HUDEP-2 (cell line): ENCODE data around the gene COL13A1.

Experiments
- DNase-seq, 76 experiments: peaks; one replicate each; lab custom pipeline; 2025; ENCODE audit not compliant: unreplicated experiment in 76 of 76; lab: John Stamatoyannopoulos, UW

The COL13A1 gene

GRCh38 chr10:69881202-69881601 is 79.5 kb downstream of the COL13A1 start:
- DNase-seq, result no peak

- DNase-seq, result no peak
Observed at GRCh38 chr10:69883310-69884023, 81.8 kb downstream of the COL13A1 start.

- DNase-seq, result no peak
Observed at GRCh38 chr10:69884024-69884367, 82.3 kb downstream of the COL13A1 start.

- DNase-seq, result no peak
Observed at GRCh38 chr10:69884686-69885085, 83.0 kb downstream of the COL13A1 start.

- DNase-seq, result no peak
Observed at GRCh38 chr10:69885379-69886013, 83.8 kb downstream of the COL13A1 start.

GRCh38 chr10:69888882-69889584 is 87.3 kb downstream of the COL13A1 start:
- DNase-seq, result no peak

- DNase-seq, result no peak
Observed at GRCh38 chr10:69890065-69890847, 88.5 kb downstream of the COL13A1 start.

- DNase-seq, result no peak
Observed at GRCh38 chr10:69891057-69891617, 89.4 kb downstream of the COL13A1 start.

- no peak for DNase-seq
Observed at GRCh38 chr10:69892406-69892805, 90.7 kb downstream of the COL13A1 start.

GRCh38 chr10:69892816-69893215 is 91.1 kb downstream of the COL13A1 start:
- no peak for DNase-seq

GRCh38 chr10:69893271-69893900 is 91.7 kb downstream of the COL13A1 start:
- DNase-seq, result no peak

GRCh38 chr10:69894156-69894555 is 92.5 kb downstream of the COL13A1 start:
- DNase-seq, result no peak

- no peak for DNase-seq
Observed at GRCh38 chr10:69895759-69896158, 94.1 kb downstream of the COL13A1 start.

- DNase-seq, result no peak
Observed at GRCh38 chr10:69896606-69897231, 95.0 kb downstream of the COL13A1 start.

- no peak for DNase-seq
Observed at GRCh38 chr10:69897432-69897831, 95.7 kb downstream of the COL13A1 start.

GRCh38 chr10:69897999-69898398 is 96.3 kb downstream of the COL13A1 start:
- no peak for DNase-seq

GRCh38 chr10:69898524-69898923 is 96.8 kb downstream of the COL13A1 start:
- no peak for DNase-seq

- DNase-seq, result no peak
Observed at GRCh38 chr10:69898941-69899340, 97.2 kb downstream of the COL13A1 start.

GRCh38 chr10:69899727-69900595 is 98.3 kb downstream of the COL13A1 start:
- no peak for DNase-seq
